OCI-LY7 (cell line): ENCODE measurements around the gene ALDH1L1.

Experiments used
- CTCF ChIP-seq: fragments of 200-600 bp; sonication (generic); conservative IDR thresholded peaks from 2 replicates; pipeline ENCODE4 v1.5.1; 2014; ENCODE audit warnings: mild to moderate bottlenecking, antibody characterized with exemption, low read length, moderate library complexity, mixed read lengths
- EZH2phosphoT487 ChIP-seq: fragments of 200-600 bp; sonication (generic); IDR thresholded peaks from 2 replicates; pipeline ENCODE4 v1.6.1; 2018; ENCODE audit warnings: low read depth, borderline replicate concordance, mild to moderate bottlenecking, mixed run types, antibody characterized with exemption, low read length, moderate library complexity, mixed read lengths

GRCh38 chr3:126103121-126104027 lies 77.0 kb downstream of the ALDH1L1 start:
- TF ChIP-seq CTCF (peak; percentile 49), EZH2phosphoT487 (no peak)
